ENCODE data around the gene SORD.

DNA sequence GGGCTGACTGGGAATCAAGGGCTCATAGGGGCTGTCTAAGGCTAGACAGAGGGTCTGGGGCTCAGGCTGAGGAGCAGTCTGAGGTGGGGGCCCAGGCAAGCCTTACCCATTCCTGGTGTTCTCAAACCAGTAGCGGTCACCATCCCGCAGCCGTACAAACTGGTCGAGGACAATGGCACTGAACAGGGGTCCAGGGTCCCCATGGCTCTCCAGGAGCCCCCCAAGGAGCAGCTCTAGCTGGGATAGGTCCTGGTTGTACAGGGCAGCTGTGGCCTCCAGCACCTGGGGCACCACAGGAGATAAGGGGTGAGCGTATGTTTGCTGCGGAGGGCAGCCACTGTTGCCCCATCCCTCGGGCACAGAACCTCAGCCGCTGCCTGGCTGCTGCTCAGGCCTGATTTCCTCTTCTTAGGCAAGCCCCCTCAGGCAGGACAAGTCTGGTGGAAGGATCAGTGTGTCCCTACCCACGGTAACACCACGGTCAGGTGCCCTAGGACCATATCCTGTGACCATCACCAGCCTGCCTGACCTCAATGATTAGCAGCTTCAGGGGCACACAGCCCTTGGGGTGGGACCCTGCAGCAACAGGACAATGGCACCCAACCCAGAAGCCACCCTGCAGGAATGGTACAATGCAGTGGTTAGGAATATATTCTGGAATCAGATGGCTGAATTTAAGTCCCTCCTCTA, 85.1 kb downstream of the SORD start:
- TF ChIP-seq, protein P1, sequence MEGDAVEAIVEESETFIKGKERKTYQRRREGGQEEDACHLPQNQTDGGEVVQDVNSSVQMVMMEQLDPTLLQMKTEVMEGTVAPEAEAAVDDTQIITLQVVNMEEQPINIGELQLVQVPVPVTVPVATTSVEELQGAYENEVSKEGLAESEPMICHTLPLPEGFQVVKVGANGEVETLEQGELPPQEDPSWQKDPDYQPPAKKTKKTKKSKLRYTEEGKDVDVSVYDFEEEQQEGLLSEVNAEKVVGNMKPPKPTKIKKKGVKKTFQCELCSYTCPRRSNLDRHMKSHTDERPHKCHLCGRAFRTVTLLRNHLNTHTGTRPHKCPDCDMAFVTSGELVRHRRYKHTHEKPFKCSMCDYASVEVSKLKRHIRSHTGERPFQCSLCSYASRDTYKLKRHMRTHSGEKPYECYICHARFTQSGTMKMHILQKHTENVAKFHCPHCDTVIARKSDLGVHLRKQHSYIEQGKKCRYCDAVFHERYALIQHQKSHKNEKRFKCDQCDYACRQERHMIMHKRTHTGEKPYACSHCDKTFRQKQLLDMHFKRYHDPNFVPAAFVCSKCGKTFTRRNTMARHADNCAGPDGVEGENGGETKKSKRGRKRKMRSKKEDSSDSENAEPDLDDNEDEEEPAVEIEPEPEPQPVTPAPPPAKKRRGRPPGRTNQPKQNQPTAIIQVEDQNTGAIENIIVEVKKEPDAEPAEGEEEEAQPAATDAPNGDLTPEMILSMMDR (IDR thresholded peaks at IDR 0.05): no peak
- TF ChIP-seq EP300 (IDR thresholded peaks at IDR 0.05) (no peak), POLR2A (IDR thresholded peaks at IDR 0.05) (no peak)
